ENCODE results near the gene FGF18.
A peak's percentile ranks its signal among the peaks of the same experiment; 100 is the strongest.
"Not testable (repeated sequence)": the region's sequence is repeated elsewhere in the genome, so short reads cannot be mapped to it uniquely, and the experiment has no call there.

FGF18 gene

GRCh38 chr5:171476701-171477100 is 57.3 kb downstream of the FGF18 start:
- DNase-seq = no peak

DNA sequence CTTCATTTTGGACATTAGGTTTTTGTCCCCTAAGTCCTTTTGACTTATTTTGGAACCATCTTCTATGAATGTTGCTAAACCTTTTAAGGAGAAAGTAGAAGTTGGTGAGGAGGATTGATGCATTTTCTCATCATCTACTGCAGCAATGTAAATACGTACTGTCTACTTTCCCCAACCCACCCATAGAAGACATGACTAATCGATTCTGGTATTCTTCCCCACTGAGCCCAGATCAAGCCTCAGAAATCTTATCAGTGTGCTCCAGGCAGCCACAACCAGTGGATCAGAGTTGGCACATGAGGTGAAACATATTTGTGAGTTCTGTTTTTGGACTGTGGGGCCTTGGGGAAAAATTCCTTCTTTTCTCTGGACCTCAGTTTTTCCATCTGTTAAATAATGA is 57.7 kb downstream of the FGF18 start:
- no peak for DNase-seq

- no peak for DNase-seq
These were observed 58.2 kb downstream of the FGF18 start for GRCh38 chr5:171477666-171478065.

DNA sequence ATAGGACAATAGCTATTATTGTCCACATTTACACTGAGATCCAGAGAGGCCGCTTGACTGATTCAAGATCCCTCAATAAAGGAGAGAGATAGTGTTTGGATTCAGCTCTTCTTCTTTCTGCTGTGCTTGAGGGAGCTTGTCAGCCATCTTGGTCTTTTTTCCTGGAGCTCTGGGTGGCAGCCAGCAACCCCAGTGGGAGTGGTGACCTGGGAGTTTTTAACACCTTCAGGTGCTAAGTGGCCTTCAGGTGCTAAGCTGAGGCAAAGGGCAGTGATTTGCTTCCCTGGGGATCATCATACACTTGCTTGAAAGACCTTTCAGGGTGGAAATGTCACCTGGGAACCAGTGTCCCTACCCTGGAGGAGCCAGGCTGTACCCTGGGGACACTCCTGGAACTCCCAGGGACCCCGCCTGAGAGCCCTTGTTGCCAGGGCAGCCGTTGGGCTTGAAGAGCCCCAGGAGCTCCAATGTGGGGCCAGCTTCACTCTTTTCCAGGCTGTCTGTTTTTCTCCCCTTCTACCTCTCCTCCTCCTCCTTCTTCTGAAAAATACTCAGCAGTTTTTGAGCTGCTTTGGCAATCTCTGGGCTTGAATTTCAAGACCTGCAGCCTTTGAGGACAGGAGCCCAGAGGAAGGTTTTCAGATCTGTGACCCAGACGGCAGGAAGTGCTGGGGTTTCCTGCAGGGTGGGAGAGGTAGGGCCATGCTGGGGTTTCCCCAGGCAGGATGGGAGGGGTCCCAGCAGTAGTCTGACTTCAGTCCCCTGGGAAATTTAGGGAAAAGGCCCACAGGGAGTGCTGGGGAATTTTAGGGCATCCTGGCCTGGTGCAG is 59.7 kb downstream of the FGF18 start:
- DNase-seq = no peak

DNA sequence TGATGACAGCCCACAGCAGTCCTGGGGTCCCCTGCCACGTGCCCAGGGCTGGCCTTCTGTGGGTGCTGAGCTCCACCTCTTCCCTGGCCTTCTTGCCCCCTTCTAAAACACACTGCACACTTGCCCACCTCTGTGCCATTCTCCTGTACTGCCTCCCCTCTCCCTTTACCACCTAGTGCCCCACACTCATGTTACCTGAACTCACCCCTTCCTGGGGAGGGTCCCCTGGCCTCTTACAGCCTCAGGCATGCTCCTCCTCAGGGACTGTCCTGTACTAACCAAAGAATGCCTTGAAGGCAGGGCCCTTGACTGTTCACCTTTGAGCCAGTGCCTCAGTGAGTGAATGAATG is 60.3 kb downstream of the FGF18 start:
- no peak for DNase-seq

GRCh38 chr5:171480239-171480638 is 60.8 kb downstream of the FGF18 start:
- no peak for DNase-seq

- no peak for DNase-seq
These were observed 62.4 kb downstream of the FGF18 start for GRCh38 chr5:171481571-171482433.

- DNase-seq = no peak
These were observed 62.9 kb downstream of the FGF18 start for GRCh38 chr5:171482434-171482730.

- DNase-seq = no peak
These were observed 64.2 kb downstream of the FGF18 start for GRCh38 chr5:171483551-171484135.

DNA sequence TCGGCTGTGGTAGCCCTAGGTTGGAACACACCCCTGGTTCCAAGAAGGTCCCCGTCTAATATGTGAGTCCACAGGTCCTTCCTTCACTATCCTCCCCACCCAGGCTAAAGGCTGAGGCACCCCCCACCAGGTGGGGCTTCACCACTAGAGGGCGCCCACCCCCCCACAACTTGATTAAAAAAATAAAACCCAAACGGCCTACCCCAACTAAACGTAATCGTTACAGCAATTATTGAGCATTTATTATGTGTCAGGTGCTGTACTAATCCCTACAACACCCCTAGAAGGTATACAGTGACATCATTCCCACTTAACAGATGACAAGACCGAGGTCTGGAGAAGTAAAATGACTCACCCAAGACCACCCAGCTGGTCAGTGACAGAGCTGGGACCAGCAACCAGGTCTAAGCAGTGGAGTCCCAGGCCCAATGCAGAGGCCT is 65.0 kb downstream of the FGF18 start:
- peak; percentile 40 for DNase-seq

GRCh38 chr5:171485668-171486067 is 66.2 kb downstream of the FGF18 start:
- DNase-seq = no peak

DNA sequence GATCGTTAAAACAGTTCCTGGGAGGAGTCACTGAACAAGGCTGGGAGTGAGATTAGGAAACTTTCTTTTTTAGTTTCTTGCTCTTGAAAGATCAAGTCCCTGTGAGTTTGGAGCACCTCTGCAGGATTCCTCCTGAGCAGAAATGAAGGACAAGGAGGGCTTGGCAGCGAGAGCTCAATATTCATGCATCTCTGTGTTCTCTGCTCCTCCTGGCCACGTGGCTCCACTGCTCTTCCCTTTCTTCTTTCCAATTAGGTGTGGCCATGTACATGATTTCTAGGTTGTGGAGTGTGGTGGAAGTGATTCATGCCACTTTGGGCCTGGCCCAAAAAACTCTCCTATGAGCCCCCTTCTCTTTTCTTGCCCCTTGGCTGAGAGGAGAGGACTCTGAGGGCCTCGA is 67.2 kb downstream of the FGF18 start:
- no peak for DNase-seq

DNA sequence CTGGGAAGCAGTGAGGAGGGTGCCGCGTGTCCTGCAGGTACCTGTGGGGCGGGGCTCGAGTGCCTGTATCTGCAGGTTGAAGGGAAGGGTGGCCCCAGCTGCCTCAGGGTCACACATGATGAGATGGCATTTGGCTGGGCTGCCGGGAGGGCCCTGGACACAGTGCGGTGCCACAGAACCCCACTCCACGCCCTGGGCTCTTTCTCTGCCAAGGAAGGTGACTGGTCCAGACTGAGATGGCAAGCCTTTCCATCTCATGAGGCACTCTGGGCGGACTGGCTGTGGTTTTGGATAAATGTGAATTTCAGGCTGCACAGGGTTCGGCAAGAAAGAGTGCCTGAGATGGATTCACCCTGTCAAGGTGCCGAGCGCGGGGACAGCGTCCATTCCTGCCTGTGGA is 69.4 kb downstream of the FGF18 start:
- DNase-seq = no peak

DNA sequence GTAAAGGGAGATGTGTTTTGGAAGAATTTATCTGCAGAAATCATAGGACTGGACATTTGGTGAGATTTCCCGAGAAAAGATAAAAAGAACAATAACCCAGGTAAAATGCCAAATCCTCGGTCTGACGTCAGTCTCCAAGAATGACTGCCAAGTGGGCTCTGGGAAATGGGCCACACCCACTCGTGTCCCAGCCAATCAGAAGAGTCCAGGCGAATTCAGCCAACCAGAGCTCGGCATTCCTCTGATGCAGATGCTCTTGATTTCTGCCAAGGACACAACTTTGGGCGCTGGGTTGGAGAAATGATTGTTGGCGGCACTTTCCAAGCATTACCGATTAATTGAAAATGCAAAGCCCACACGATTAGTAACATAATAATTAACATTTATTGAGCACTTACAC is 73.3 kb downstream of the FGF18 start:
- DNase-seq = no peak

DNA sequence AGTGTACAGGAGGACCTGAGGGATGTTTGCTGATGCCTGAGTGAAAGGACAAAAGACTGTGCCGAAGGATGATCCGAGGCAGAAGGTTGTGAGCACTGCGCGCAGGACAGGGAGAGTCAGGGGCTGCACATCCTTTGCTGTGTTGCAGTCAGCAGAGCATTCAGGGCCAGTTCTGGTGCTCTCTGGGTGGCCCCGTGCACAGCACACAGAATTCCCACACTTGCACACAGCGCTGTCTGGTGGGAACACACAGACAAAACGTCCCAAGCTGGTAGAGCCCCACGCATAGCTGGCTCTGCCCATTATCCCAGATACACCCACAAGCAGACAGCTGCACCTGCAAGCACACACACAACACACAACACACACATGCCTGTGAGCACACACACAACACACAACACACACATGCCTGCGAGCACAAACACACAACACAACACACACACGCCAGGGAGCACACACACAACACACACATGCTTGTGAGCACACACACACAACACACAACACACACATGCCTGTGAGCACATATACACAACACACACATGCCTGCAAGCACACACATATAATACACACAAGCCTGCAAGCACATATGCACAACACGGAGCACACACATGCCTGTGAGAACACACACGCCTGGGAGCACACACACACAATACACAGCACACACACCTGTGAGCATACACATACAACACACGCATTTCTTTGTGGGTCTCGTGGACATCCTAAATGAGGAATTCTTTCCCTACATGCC is 74.4 kb downstream of the FGF18 start:
- no peak for DNase-seq

DNA sequence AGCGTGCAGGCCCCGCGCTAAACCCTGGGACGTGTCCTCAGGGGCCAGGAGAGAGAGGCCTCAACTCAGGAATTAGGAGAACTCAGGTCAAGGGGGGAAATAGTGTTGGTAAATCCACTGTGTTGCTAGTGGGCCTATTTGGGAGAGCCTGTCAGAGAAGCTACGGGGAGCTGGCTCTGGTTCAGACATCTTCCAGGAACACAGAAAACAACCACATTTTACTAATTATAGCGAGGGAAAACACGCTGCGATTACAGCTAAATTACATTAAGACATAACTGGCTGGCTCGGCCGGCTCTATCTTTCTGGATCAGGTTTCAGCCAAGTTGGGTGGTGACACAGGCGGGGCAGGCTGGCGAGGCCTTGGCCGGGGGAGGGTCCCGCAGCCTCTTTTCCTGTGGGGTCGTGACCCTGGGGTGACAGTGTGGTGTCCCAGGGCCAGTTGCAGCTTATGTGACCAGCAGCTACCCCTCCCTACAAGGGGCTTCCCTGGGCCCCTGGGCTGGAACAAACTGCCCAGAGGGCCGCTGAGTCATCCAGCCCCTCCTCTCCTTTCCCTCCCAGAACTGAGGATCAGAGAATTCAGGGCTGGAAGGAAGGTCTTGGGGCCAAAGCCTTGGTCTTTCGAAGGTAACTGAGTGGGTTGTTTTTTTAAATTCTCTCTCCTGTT is 75.1 kb downstream of the FGF18 start:
- no peak for DNase-seq

GRCh38 chr5:171495122-171495700 is 75.8 kb downstream of the FGF18 start:
- no peak for DNase-seq

GRCh38 chr5:171496456-171496855 is 77.0 kb downstream of the FGF18 start:
- no peak for DNase-seq

DNA sequence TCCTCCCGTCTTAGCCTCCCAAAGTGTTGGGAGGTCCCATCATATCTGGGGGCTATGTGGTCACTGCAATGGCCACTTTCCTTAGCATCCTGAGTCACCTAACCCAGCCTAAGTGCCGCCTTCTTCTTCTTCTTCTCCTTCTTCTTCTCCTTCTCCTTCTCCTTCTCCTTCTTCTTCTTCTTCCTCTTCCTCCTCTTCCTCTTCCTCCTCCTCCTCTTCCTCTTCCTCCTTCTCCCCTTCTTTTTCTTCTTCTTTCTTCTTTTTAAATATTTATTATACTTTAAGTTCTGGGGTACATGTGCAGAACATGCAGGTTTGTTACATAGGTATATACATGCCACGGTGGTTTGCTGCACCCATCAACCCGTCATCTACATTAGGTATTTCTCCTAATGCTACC is 78.0 kb downstream of the FGF18 start:
- not testable (repeated sequence) for DNase-seq

GRCh38 chr5:171498166-171498565 is 78.7 kb downstream of the FGF18 start:
- DNase-seq = no peak

DNA sequence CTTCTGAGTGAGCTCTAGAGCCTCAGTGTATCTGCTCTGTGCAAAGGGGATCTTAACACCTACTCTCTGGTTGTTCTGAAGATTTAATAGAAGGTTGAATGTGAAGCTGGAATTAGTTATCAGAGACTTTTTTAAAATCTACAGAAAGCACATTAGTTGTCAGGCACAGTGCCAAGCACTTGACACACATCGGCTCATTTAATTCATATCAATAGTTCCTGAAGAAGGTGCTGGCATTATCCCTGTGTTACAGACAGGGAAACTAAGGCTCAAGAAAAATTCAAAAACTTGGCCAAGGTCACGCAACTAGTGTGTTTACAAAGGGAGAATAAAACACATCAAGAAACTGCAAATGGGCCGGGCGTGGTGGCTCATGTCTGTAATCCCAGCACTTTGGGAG is 80.2 kb downstream of the FGF18 start:
- no peak for DNase-seq

DNA sequence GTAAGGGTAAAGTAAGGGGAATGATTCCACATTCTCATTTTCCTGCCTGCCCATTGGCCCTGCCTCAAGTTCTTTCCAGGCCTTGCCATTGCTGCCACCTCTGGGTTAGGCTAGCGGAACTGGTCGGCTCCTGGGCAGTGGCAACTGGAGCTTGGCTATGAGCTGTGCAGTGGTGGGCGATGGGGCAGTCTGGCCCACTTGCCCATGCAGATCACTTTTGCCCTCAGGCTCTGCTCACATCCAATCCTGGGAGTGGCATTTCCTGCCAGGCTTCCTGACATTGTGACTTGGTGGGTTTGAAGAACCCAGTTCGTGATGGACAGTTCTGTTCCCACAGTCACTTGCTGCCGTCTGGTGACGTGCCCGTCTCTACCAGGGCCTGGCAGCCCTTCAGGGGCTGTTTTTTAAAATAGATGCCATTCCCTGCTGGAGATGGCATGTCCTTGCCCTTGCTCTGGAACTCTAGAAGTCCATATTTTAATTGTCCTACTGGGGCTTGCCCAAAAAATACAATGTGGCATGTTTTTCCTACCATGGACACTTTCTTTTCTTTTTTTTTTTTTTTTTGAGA is 86.1 kb downstream of the FGF18 start:
- DNase-seq = no peak
